ENCODE results near the gene IGHMBP2. TPM values are rescaled to one million over a fixed set of nuclear protein-coding genes. Genes with fewer than 3 reads are reported as not detected.

IGHMBP2 gene
- total and polyA plus RNA-seq, 8 donors: 16.9 to 30.4 (median 19.3) TPM

DNA sequence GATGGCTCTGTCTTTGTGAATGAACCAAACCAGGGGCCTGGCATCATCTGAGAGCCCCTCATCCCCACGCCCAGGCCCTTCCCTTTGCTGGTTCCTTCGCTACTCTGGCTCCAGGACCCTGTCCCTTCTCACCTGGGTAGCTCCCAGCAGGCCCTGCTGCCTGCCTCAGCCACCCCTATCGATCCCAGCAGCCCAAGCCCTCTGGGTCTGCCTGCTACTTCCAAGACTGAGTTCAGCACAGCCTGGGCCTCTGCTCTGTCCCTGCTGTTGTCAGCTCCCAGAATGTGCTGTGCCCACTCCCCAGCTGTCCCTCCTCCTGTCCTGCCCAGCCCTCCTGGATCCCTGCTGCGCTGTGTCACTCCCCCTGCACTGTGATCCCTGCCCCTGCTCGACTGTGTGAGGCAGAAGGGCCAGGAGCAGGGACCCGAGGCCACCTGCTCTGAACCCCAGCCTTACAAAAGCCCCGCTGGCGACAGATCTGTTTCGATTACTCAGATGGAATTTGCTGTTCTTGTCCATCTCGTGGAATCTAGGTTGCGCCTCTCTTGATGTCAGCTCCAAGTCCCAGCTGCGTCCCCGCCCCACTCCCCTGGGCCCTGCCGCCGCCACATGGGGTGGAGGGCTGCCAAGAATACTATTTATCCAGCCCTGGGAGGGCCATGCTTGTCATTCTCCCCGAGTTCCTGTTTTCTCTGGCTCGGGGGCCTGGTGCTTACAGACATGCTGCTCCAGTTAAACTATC lies 13.0 kb upstream of the IGHMBP2 start:
- no peak overlapping the region for H3K27ac ChIP-seq

DNA sequence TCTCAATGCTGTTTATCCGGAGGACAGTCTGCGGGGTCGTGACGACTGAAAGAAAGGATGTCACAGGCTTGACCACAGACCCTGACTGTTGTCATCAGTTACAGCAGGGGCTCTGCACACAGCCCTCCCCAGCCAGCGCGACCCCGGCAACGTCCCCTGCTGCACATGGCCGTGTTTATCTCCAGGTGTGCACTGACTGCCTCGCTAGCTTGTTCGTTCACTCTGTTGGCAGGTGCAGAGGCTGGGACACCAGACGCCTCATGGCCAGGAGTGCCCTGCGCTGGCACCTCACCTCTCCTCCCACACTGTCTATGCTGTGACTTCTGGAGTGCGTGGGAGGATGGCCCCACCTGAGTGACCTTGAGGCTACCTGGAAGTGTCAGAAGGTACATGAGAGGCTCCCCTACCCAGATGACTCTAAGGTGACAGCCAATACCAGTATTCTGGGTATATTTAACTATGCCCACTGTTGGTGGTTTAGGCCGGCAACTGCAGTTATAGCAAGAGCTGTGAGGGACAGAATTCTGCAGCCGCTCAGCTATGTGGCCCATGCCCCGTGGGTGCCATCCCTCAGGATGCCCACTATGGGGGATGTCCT lies 12.2 kb upstream of the IGHMBP2 start:
- Histone ChIP-seq H3K27ac (no peak overlapping the region), H3K9me3 (no peaks in the 10 kb centered on the region), H3K36me3 (peaks cover 0 to 67% of the 10 kb centered on the region in 2 donors), H3K4me1 (no peaks in the 10 kb centered on the region), H3K4me3 (no peak overlapping the region), H3K27me3 (no peaks in the 10 kb centered on the region)
- TF ChIP-seq, protein P1, sequence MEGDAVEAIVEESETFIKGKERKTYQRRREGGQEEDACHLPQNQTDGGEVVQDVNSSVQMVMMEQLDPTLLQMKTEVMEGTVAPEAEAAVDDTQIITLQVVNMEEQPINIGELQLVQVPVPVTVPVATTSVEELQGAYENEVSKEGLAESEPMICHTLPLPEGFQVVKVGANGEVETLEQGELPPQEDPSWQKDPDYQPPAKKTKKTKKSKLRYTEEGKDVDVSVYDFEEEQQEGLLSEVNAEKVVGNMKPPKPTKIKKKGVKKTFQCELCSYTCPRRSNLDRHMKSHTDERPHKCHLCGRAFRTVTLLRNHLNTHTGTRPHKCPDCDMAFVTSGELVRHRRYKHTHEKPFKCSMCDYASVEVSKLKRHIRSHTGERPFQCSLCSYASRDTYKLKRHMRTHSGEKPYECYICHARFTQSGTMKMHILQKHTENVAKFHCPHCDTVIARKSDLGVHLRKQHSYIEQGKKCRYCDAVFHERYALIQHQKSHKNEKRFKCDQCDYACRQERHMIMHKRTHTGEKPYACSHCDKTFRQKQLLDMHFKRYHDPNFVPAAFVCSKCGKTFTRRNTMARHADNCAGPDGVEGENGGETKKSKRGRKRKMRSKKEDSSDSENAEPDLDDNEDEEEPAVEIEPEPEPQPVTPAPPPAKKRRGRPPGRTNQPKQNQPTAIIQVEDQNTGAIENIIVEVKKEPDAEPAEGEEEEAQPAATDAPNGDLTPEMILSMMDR (IDR thresholded peaks at IDR 0.05): no peak
- ATAC-seq: no peak
- intact Hi-C loops (cut with DNase I): no loop called here
- DNase-seq: peak in 1 of 4 donors; percentile 39

More for the DNA sequence above, 13.0 kb upstream of the IGHMBP2 start:
- no peaks in the 10 kb centered on the region for H3K9me3 ChIP-seq
- DNase-seq: peak in 3 of 4 donors; percentile 48 to 53 (median 53)
- H3K27me3 ChIP-seq: no peaks in the 10 kb centered on the region
- intact Hi-C loops (cut with DNase I): no loop called here
- H3K4me1 ChIP-seq: no peaks in the 10 kb centered on the region
- peaks cover 0 to 59% of the 10 kb centered on the region in 2 donors for H3K36me3 ChIP-seq
- ATAC-seq: peak; percentile 81
- H3K4me3 ChIP-seq: no peak overlapping the region
- TF ChIP-seq, protein P1 (IDR thresholded peaks at IDR 0.05): no peak

DNA sequence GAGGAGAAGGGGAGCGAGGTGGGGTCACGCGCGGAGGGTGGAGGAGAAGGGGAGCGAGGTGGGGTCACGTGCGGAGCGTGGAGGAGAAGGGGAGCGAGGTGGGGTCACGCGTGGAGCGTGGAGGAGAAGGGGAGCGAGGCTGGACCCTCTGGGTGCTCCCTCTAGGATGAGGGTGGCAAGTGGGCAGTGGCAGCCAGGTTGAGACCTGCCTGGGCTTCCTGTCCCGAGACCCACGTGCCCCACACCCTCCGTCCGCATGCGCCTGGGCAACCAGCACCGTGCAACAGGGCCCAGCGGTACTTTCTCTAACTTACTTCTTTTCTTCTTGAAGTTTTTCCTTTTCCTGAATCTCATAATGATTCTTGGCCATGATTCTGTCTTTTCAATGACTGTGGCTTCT lies 11.1 kb upstream of the IGHMBP2 start:
- ATAC-seq (no peak), DNase-seq (no peak)
- TF ChIP-seq, protein P1 (IDR thresholded peaks at IDR 0.05): no peak
- intact Hi-C loops (cut with DNase I): no loop called here
- H3K4me1 ChIP-seq: no peaks in the 10 kb centered on the region
- H3K9me3 ChIP-seq: no peaks in the 10 kb centered on the region
- H3K27me3 ChIP-seq: no peaks in the 10 kb centered on the region
- H3K36me3 ChIP-seq: peaks cover 0 to 78% of the 10 kb centered on the region in 2 donors
- no peak overlapping the region for H3K4me3 ChIP-seq
- H3K27ac ChIP-seq: no peak overlapping the region

DNA sequence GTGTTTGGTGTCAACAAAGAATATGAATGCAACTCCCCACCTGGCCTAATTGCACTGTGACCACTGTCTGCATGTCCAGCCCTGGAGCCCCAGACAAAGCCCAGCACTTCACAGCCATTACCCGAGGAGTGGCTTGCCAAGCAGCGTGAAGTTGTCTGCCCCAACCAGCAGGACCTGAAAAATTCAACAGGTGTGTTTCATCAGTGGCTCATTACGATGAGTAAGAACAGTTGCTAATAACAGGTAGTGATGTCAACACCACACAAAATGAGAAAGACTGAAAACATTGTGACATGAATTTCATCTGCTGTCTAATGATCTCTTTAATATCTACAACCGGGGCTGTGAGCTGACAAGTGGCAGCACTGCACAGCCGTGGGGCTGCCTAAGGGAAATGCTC lies 10.4 kb upstream of the IGHMBP2 start:
- intact Hi-C loops (cut with DNase I): no loop called here
- no peaks in the 10 kb centered on the region for H3K27me3 ChIP-seq
- DNase-seq (peak in 1 of 4 donors; percentile 22), ATAC-seq (no peak)
- no peak overlapping the region for H3K27ac ChIP-seq
- no peak overlapping the region for H3K4me3 ChIP-seq
- TF ChIP-seq, protein P1 (IDR thresholded peaks at IDR 0.05): no peak
- H3K4me1 ChIP-seq: no peaks in the 10 kb centered on the region
- H3K9me3 ChIP-seq: no peaks in the 10 kb centered on the region
- H3K36me3 ChIP-seq: peaks cover 0 to 85% of the 10 kb centered on the region in 2 donors

DNA sequence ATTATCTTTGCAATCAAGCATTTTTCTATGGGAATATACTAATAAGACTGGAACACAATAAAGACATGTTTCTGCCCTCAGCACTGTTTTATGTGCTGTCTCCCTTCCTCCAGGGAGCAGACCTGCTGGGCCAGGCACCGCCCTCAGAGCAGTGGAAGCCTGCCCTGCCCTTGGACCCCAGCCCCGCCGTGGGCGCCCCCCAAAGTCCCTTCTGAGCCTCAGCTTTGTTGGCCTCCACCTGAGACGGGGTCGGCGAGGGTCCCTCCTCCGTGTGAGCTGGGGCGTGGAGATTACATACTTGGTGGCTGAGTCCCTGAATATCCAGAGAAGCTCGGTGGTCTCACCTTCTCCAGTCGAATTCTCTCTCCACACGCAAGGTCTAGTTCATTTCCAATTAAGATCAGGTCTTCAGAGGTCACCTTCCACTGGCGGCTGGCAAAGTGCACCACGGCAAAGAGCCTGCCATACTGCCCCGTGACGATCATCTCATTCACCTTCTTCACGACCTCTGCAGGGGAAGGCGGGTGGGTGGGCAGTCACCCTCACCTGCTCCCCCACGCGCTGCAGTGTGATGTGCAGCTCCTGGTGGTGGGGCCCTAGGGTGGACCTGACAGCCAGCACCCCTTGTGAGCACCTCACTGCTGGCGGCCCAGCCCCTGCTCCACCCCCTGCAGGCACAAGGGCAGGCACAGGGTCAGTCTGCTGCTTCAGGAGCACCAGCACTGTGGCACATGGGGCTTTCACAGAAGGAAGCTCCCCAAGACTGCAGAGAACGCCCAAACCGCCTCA lies 7.3 kb upstream of the IGHMBP2 start:
- TF ChIP-seq, protein P1 (IDR thresholded peaks at IDR 0.05): no peak
- ATAC-seq (no peak), DNase-seq (no peak)
- H3K27me3 ChIP-seq: no peaks in the 10 kb centered on the region
- no peaks in the 10 kb centered on the region for H3K4me1 ChIP-seq
- H3K36me3 ChIP-seq: peaks cover 0 to 86% of the 10 kb centered on the region in 2 donors
- H3K9me3 ChIP-seq: no peaks in the 10 kb centered on the region
- no peak overlapping the region for H3K4me3 ChIP-seq
- intact Hi-C loops (cut with DNase I): no loop called here
- no peak overlapping the region for H3K27ac ChIP-seq
